ENCODE measurements around the gene LOC101059915.
A peak's percentile ranks its signal among the peaks of the same experiment; 100 is the strongest.

Gene LOC101059915

DNA sequence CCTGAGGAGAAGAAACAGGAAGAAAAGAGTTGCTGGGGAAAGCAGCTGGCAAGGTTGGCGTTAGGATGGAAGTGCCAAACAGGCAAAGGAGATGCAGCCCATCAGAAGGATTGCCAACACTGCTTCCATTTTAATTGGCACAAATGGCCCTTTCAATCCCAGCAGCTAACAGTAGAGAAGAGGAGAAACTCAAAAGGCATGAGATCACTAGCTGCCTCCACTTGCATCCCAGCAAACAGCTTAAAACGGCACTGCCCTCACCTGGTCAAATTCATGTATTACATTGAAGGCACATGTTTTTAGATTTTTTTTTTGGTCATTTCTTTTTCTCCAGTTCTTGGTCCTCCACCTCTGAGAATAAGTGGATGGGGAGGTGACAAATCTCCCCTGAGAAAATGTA, 14.9 kb upstream of the LOC101059915 start:
- H3K9ac ChIP-seq (ENCODE audit: low read length): no peak overlapping the region
- no peaks in the 10 kb centered on the region for H4K20me1 ChIP-seq (ENCODE audit: low read depth, low read length)
- no peak overlapping the region for H3K27ac ChIP-seq (ENCODE audit: low read depth, low read length)
- H2AFZ ChIP-seq (ENCODE audit: low read depth, low read length, severe bottlenecking): no peak overlapping the region
- no peaks in the 10 kb centered on the region for H3F3A ChIP-seq (ENCODE audit: insufficient read depth)
- no peak overlapping the region for H3K4me3 ChIP-seq (ENCODE audit: insufficient read depth, low read length, poor library complexity, severe bottlenecking)
- no peaks in the 10 kb centered on the region for H3K9me2 ChIP-seq (replicated peaks; ENCODE audit: insufficient read depth, low read length)
- H3K79me2 ChIP-seq (ENCODE audit: insufficient read depth, low read length): no peaks in the 10 kb centered on the region
- no peaks in the 10 kb centered on the region for H3K27me3 ChIP-seq (ENCODE audit: low read length)
- no peaks in the 10 kb centered on the region for H3K36me3 ChIP-seq (ENCODE audit: low read length)
- H3K4me2 ChIP-seq (ENCODE audit: low read depth, low read length, poor library complexity, severe bottlenecking): no peak overlapping the region
- no peak for TF ChIP-seq EZH2phosphoT487 (conservative IDR thresholded peaks at IDR 0.05; ENCODE audit: low read length)
- TF ChIP-seq, protein P1, sequence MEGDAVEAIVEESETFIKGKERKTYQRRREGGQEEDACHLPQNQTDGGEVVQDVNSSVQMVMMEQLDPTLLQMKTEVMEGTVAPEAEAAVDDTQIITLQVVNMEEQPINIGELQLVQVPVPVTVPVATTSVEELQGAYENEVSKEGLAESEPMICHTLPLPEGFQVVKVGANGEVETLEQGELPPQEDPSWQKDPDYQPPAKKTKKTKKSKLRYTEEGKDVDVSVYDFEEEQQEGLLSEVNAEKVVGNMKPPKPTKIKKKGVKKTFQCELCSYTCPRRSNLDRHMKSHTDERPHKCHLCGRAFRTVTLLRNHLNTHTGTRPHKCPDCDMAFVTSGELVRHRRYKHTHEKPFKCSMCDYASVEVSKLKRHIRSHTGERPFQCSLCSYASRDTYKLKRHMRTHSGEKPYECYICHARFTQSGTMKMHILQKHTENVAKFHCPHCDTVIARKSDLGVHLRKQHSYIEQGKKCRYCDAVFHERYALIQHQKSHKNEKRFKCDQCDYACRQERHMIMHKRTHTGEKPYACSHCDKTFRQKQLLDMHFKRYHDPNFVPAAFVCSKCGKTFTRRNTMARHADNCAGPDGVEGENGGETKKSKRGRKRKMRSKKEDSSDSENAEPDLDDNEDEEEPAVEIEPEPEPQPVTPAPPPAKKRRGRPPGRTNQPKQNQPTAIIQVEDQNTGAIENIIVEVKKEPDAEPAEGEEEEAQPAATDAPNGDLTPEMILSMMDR (IDR thresholded peaks at IDR 0.05; ENCODE audit: insufficient read depth, low read length, poor library complexity, severe bottlenecking): peak; percentile 34
- H3K9me3 ChIP-seq (ENCODE audit: insufficient read depth, low read length): no peaks in the 10 kb centered on the region

GRCh38 chrX:71653344-71653743, 14.0 kb upstream of the LOC101059915 start:
- Histone ChIP-seq H3K79me2 (ENCODE audit: insufficient read depth, low read length) (no peaks in the 10 kb centered on the region), H3K27me3 (ENCODE audit: low read length) (no peaks in the 10 kb centered on the region), H3K9me3 (ENCODE audit: insufficient read depth, low read length) (no peaks in the 10 kb centered on the region), H3K9me2 (replicated peaks; ENCODE audit: insufficient read depth, low read length) (no peaks in the 10 kb centered on the region), H2AFZ (ENCODE audit: low read depth, low read length, severe bottlenecking) (no peak overlapping the region), H4K20me1 (ENCODE audit: low read depth, low read length) (no peaks in the 10 kb centered on the region), H3K4me2 (ENCODE audit: low read depth, low read length, poor library complexity, severe bottlenecking) (no peak overlapping the region), H3K36me3 (ENCODE audit: low read length) (no peaks in the 10 kb centered on the region), H3F3A (ENCODE audit: insufficient read depth) (no peaks in the 10 kb centered on the region), H3K4me3 (ENCODE audit: insufficient read depth, low read length, poor library complexity, severe bottlenecking) (no peak overlapping the region), H3K27ac (ENCODE audit: low read depth, low read length) (no peak overlapping the region), H3K9ac (ENCODE audit: low read length) (no peak overlapping the region)
- TF ChIP-seq, protein P1 (IDR thresholded peaks at IDR 0.05; ENCODE audit: insufficient read depth, low read length, poor library complexity, severe bottlenecking): no peak
- TF ChIP-seq EZH2phosphoT487 (conservative IDR thresholded peaks at IDR 0.05; ENCODE audit: low read length): no peak

DNA sequence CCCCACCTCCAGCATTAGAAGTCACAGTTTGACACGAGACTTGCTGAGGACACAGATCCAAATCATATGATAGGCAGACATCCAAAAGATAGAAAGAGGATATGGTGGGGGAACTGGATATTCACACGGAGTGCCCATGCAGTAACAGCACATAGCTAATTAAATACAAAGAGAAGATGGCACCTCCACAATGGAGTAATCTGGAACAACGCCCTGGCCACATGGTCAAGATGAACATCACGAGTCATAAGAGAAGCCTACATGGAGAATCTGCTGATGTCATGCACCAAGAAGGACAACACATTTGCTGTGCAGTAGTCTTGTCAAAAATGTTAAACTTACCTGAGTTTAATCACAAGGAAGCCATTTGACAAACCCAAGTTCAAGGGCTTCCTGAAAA, 10.1 kb upstream of the LOC101059915 start:
- TF ChIP-seq, protein P1 (IDR thresholded peaks at IDR 0.05; ENCODE audit: insufficient read depth, low read length, poor library complexity, severe bottlenecking): no peak
- TF ChIP-seq EZH2phosphoT487 (conservative IDR thresholded peaks at IDR 0.05; ENCODE audit: low read length): no peak
- H3K4me3 ChIP-seq (ENCODE audit: insufficient read depth, low read length, poor library complexity, severe bottlenecking): no peak overlapping the region

More for the DNA sequence above, 10.1 kb upstream of the LOC101059915 start:
- Histone ChIP-seq H3K9me2 (replicated peaks; ENCODE audit: insufficient read depth, low read length) (no peaks in the 10 kb centered on the region), H3K27me3 (ENCODE audit: low read length) (no peaks in the 10 kb centered on the region), H3K27ac (ENCODE audit: low read depth, low read length) (no peak overlapping the region), H3K4me2 (ENCODE audit: low read depth, low read length, poor library complexity, severe bottlenecking) (no peak overlapping the region), H3K9ac (ENCODE audit: low read length) (no peak overlapping the region), H3F3A (ENCODE audit: insufficient read depth) (no peaks in the 10 kb centered on the region), H4K20me1 (ENCODE audit: low read depth, low read length) (no peaks in the 10 kb centered on the region), H3K79me2 (ENCODE audit: insufficient read depth, low read length) (no peaks in the 10 kb centered on the region), H3K36me3 (ENCODE audit: low read length) (no peaks in the 10 kb centered on the region), H2AFZ (ENCODE audit: low read depth, low read length, severe bottlenecking) (no peak overlapping the region), H3K9me3 (ENCODE audit: insufficient read depth, low read length) (no peaks in the 10 kb centered on the region)

Measured in SU-DHL-6 (cell line).